GM18867 (cell line): ENCODE results near the gene KATNB1.
"Not testable (repeated sequence)": the region's sequence is repeated elsewhere in the genome, so short reads cannot be mapped to it uniquely, and the experiment has no call there.

Source experiments
- ATAC-seq: cut with Tn5 transposase; IDR thresholded peaks from one replicate; pipeline ENCODE4 v1.9.1; 2021; ENCODE audit warnings: mild to moderate bottlenecking, moderate library complexity; ENCODE audit not compliant: unreplicated experiment

Gene KATNB1

DNA sequence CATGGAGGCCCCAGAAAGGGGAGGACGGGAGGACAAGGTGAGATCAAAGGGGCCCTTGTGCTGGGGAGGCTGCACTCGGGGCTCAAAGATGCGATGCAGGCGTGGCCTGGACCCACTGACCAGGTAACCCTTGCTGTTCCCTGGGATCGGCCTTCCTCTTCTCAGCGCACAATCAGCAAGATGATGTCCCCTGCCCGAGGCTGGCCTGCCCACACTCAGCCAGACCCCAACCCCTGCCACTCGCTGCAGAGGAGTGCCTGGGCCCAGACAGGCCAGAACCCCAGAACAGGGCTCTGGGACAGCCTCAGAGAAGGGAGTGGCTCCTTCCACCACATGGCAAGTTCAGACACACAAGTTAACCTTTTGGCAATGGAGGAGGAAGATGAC, 51.9 kb downstream of the KATNB1 start:
- ATAC-seq: no peak

DNA sequence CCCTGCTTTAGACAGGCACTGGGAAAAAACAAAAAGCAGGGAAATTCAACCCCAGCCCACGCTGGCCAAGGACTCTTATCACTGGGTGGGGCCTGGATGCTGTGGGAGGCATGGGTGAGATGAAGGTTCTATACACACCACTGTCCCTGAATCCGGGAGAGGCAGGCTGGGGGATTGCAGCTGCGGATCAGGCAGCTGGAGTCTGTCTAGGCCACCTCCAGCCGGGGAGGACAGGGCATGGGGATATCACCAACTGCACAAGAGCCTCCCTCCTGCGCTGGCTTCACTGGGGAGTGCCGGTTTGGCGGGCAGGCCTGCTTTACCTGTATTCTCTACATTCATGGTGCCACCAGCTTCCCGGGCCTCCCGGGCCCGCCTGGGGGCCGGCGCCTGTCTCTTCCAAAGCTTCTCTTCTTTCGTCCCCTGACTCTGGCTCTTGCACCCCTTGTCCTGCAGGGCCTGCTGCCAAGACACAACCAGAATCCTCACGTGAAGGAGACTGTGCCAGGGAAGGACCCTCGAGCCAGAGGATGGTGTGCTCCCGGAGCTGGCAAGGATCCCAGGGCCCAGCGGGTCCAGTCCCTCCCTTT, 52.8 kb downstream of the KATNB1 start:
- ATAC-seq: no peak

DNA sequence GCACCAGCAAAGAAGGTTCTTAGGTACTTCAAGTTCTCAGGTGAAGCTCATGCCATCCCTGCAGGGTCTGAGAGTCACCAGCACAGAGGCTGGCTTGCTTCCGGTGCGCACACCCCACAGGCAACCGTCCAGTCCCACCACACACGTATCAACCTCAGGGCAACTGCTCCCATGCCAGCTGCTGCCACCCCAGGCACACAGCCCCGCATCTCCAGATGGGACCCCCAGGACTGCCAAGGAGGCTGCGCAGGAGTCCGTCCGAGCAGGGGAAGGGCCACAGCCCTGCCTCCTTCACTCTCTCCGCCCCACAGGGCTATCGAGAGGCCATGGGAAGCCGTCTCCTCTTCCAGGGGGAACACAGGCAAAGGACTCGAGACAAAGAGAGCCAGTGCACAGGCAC, 53.4 kb downstream of the KATNB1 start:
- ATAC-seq: no peak

DNA sequence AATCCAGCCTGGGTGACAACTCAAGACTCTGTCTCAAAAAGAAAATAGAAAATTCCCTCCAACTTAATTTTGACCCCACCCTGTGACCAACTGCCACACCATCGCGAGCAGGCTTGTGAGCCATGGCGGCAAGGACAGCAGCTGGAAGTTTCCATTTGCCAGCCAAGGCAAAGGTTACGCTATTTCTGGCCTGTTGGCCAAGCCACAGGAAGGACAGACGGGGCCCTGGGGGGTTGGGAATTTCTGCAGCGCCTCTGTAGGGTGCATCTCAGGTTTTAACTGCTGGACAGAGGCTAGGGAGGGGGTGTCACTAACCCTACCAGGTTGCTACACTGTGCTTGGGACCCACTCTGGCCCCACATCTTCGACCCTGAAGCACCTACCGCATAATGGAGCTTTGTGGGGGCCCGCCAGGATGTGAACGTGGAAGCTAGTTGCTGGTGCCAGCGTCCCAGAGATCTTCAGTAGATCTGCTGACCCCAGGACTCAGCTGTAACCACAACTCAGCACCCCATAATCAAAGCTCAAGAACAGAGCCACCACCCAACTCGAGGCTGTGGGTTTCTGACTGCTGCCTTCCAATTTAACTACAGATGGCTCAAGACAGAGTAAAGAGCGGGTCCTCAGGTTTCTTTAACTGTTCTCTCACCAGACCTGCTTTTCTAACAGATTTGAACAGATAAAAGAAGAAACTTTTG, 55.8 kb downstream of the KATNB1 start:
- no peak for ATAC-seq

DNA sequence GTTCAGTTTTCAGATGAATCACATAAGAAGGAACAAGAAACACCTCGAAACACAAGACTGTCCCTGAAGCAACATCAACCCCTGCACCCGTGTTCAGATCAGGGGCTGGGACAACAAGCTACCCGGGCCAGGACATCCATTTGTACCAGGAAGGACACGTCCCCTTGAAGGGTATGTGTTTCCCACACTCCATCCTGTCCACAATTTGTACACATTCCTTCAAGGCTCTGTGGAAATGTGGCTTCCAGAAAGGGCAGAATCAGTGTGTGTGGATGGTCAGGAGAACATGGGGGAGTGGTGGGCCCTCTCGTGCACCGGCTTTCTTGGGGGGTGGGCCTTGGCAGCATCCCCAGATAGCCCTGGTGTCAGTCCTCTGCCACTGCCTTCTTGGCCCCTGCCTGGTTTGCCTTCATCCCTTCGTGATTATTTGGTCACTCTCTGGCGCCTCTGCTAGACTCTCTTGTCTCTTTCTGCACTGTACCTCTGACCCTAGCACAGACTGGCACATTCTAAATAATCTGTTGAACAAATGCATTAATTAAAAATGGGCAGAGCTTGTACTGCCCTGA, 56.4 kb downstream of the KATNB1 start:
- ATAC-seq: no peak

DNA sequence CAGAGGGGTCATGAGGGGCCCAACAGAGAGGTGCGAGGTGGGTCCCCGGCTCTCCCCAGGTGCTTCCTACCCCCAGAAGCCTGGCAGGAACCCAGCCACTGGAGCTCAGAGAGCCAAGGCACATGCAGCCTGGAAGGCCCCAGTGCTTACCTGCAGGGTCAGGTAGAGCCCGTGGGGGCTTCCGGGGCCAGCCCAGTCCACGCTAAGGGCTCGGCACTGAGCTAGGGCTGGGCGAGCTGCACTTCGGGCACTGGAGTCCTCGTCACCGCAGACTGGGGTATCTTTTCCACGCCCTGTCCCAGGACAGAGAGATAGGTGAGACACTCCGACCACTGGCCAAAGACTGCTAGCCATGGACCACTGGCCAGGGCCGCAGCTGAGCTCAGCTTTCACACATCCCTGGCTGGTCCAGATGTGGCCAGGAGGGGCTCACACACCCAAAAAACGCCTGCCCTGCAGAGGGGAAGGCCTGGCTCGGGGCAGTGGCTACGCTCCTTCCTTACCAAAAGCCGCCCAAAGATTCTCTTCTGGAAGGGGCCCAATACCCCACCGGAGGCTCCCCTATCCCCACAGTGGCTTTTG, 59.4 kb downstream of the KATNB1 start:
- no peak for ATAC-seq

DNA sequence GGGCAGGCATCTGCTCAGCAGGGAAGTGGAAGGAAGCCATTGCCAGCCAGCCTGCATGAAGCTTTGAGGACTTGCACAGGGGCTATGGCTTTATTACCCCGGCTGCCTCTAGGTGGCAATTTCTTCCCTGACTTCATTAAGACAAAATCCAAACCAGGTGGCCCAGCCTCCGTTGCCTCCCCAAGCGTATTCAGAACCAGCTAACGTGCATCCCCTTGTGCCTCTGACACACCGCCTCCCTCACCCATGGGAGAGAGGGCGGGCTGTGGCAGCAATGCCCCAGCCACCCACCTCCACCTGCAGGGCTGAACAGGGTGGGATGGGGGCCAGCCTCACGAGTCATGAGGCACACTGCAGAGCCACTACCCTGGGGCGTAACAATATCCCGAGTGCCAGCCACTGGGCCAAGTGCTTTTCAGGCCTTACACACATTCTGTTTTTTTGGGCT, 59.9 kb downstream of the KATNB1 start:
- no peak for ATAC-seq

DNA sequence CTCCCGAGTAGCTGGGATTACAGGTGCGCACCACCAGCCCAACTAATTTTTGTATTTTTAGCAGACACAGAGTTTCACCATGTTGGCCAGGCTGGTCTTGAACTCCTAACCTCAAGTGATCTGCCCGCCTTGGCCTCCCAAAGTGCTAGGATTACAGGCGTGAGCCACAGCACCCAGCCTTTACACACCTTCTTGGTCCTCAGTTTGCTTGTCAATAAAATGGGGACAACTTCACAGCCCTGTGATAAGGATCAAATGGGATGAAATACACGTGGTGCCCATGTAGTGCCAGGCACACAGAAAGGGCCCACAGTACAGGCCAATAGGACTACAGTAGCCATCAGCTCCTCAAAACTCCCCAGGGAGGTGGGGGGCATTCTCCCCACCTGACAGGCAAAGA, 60.4 kb downstream of the KATNB1 start:
- not testable (repeated sequence) for ATAC-seq

DNA sequence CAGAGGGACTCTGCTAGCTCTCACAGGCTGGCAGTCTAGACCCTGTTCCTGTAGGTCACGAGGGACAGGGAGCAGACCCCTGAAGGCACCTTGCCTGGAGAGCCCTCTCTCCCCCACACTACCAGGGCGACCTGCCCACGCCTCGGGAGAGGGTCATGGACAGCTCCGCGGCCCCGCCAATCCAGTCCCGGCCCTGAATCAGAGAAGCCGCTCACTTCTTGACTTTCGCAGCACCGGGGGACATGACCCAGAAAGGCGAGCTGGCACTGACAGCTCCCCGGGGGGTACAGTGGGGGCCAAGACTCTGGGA, 61.6 kb downstream of the KATNB1 start:
- ATAC-seq: no peak

DNA sequence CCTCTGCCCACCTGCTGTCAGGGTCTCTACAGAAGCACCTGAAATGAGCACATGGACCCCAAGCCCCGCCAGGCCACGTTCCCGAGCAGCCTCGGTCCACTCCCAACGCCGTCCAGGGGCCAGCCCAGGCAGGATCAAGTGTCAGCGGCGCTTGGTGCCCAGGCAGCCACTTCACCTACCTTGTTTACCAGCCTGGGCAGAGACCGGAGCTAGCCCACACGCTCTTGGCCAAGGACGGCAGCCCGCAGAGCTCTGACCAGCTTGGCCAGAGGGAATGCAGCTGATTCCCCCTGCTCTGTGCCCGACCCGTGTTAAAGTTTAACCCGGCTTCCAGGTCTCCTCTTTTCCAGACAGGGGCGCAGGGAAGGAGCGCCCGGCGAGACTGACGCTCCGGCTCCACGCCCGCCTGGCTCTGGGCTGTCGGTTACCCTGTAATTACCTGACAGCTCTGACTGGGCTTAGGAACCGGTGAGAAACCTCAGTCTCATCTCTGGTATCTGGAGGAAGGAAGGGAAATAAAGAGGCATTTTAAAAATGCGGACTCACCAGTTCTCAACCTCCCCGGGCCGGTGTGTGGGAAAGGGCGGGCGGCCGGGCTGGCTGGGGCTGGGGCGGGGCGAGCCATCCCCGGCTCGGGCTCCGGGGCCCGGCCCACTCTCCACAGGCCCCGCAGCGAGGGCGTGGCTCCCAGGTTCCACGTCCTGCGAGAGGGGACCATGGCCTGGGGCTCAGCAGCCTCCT, 62.1 kb downstream of the KATNB1 start:
- ATAC-seq: no peak

DNA sequence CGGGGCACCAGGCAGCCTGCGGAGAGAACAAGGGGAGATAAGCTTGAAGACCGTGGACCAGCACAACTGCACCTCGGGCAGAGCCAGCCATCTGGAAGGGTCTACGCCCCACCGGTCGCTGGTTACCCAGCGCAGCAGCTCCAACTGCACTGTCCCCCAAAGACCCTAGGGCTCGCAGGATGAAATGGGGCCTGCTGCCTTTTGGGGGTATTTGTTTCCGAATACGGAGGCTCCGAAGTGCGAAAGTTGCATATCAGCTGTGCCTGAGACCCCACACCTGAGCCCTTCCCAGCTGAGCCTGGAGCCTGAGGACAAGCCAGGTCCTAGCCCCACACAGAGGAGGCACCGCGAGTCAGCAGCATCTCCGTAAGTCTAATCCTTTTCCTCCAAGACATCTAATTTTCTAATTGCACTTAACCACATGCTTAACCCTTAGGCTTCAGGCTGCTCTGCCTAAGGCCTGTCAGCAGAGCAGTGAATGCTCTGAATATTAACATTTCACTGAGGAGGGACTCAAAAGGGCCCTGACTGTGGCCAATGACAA, 62.8 kb downstream of the KATNB1 start:
- ATAC-seq: no peak

DNA sequence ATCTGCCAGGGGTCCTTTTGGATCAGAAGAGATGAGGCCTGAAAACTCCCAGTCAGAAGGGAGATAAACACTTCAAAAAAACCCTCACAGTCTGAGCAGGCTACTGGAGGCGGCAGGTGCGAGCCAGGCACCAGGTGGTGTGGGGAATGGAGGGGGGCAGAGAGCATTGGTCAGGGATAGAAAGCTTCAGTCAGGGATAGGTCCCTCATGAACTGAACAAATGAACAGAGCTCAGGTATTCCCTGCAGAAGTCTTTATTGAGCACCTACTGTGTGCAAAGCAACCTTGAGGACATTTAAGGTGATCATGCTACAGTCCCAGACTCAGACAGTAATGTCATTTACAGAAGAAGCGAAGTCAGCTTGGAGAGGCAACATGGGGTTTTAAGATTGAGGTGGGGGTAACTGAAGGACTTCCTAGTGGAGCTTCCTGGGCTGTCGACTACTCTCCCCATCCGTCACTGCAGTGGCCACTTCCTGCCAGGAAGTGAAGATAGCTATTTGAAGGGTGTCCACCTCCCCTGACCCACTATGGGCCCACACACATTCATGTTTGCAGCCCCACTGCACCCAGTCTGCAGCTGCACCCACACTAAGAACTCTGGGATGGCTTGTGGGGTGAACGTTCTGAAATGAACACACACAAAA, 63.5 kb downstream of the KATNB1 start:
- no peak for ATAC-seq

DNA sequence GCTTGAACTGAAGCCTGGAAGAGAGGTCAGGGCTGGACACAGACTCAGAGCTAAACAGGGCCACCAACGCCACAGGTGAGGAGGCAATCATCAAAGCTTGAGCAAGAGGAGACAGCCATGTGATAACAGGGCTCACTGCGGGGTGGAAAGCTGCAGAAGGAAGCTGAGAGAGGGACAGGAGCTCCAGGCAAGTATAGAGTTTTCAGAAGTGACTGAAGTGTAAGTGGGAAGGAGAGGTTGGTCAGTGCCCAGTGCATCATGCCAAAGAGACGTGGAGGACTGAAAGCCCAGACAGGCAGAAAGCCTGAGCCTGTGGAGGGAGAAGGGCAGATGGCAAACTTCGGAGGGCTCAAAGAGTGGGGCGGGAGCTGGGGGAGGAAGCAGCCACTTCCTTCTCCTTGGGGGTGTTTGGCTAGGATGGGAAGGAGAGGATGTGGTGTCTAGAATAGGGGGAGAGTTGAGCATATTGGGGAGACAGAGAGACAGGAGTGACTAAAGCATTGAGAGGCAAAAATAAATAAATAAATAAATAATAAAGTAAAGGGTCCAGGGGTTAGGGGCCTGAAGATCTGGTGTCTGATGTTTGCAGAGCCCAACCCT, 64.1 kb downstream of the KATNB1 start:
- no peak for ATAC-seq

DNA sequence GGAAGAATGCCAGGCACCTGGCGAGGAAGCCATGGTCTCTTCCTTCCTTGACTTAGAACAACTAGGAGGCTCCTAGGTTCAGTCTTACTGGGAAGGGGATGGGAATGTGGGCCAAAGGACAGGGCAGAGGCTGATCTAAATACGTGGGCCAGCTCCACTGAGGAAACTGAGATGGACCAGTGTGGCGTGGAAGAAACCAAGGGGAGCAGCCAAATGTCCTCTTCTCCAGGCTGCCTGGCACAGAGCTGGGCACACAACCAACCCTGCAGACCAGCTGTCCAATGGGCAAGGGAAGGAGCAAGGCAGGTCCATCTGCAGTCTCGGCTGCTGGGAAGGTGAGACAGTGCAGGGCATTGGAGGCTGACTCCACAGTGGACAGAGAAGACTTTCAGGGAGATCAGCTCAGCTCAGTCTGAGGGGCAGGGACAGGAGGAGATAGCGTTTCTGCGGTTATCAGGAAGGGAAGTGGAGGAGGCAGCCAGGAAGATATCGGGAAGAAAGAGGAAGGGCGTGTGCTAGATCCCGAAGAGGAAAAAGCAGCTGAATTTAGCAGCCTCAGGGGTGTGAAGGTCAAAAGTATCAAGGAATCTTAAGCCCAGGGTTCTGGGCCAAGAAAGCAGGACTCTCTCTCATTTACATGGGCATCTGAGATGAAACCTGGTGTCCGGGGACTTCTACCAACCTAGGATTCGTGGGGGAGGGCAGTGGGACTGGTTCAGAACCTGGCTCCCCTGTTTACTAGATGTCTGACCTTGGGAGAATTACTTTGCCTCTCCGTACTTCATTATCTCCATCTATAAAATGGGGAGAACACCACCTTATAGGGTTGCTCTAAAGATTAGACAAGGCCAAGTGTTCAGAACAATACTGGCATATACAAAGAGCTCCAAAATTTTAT, 64.9 kb downstream of the KATNB1 start:
- no peak for ATAC-seq

DNA sequence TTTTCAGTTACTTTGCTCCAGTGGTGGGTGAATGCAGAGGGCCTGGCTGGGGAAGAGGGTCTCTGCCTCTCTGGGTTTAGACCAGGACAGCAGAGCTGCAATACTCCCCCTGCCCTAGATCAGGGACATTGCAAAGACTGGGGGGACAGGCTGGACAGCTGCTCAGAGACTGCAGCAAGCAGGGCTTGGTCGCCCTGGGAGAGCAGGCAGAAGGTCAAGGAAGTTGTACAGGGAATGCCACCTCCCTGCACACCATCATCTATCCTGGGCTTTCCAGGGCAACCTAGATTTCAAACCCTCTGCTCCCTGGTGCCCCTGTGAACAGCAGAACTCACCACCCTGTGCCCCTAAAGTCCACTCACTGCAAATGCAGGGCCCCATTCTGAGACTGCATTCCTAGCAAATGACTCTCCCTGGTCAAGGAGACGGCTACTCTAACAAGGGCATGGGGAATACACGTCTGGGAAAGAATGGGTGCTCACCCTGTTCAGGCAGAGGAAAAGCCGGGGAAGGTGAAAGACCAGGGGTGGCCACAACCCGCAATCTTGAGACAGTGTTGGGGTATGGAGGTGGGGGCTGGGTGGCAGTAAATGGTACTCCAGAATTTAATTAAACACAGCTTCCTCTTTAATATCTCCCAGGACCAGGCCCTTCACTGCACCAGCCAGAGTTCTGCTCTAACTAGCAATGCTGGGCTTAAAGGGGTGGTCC, 65.7 kb downstream of the KATNB1 start:
- ATAC-seq: no peak

DNA sequence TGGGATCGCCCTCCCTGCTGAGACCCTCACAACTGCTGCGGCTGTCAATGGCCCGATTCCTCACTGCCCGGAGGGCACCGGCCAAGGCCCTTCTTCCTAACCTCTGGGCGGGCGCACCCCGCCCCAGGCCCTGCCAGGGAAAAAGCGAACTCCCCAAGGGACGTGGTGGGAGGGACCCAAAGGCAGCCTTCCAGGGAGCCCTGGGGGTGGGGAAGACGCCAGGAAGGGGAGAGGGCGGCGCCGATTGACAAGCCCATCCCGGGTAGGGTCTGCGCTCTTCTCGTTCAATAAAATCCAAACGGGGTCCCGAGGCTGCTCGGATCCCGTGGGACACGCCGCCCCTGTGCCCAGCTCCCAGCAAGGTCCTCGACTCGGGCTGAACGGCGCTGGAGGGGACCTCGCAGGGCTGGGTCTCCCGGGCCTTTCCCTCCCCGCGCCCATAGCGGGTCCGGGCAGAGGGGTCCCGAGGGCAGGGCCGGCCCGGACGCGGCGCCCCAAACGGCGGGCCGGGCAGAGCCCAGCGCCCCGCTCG, 66.3 kb downstream of the KATNB1 start:
- no peak for ATAC-seq

DNA sequence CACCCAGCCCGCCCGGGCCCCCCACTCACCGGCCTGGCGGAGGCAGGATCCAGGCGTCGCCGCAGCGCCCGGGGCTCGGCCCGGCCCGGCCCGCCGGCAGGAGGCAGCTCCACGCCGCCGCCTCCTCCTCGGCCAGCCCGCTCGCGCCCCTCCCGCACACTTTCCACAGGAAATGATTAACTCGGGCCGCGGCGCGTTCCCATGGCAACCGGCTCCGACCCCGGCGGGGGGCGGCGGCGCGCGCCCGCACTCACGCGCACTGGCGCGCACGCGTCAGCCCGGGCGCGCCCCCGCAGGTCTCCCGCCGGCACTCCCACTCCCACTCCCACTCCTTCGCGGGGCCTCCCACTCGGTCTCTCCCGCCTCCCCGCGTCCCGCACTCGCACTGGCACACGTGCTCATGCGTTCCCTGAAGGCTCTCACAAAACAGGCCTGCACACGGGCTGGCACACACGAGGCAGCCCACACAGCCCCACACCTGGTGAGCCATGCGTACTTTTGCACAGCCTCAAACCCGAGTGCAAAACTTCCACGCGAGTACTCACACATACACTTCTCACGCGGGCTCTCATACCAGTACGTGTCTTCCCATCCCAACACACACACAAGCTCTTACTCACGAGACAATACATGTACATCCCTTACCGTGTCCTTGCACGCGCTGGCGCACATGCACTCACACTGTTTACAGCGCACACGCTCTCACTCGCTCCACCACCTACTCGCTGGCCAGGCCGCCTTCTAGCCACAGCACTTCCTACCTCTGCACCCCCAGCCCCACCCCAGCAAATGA, 67.0 kb downstream of the KATNB1 start, which contains the start of gene KIFC3:
KIFC3 (minus strand) TSS at position 151 of the 793 bp plus-strand sequence. CDS start 4,248 bp downstream, outside the sequence.
- ATAC-seq: no peak
